HCT116 (cell line): Measurements from ENCODE around the gene TNFAIP3. TPM values are rescaled to one million over a fixed set of nuclear protein-coding genes. Genes with fewer than 3 reads are reported as not detected.

Experiments used
- ATAC-seq: fragments of 200-7000 bp; cut with Tn5 transposase; 2 replicates; pipeline ENCODE4 v1.9.1; 2020; ENCODE audit warnings: mild to moderate bottlenecking, moderate library complexity
- BruUV-seq: library from RNA; stranded (reverse); fragments of 400-500 nt; replicated peaks from 2 replicates; lab custom pipeline; 2021; lab: Mats Ljungman, UMichigan
- CTCF ChIA-PET: fragments of 300-600 bp; sonication (Branson Sonifier 250); formaldehyde crosslinking; loops from one replicate; lab custom pipeline; 2021; ENCODE audit warnings: antibody characterized with exemption; lab: Charles Lee
- POLR2A ChIA-PET: fragments of 300-600, 350-600 bp; sonication (Branson Sonifier 250); formaldehyde crosslinking; loops from one replicate; lab custom pipeline; 2021; ENCODE audit warnings: antibody characterized with exemption; lab: Charles Lee
- RAD21 ChIA-PET, 2 experiments: fragments of 300-600 bp; sonication (Branson Sonifier 250); formaldehyde crosslinking; loops; one replicate each; lab custom pipeline; 2023; ENCODE audit warnings: low total read pairs in 2 of 2; ENCODE audit not compliant: uncharacterized antibody in 2 of 2, unreplicated experiment in 2 of 2, low non-redundant PET in 1 of 2; lab: Charles Lee
- DNase-seq: peaks from one replicate; pipeline ENCODE4 v3.0.0-alpha.2; 2010; ENCODE audit warnings: low read depth, low spot score
- H2AFZ ChIP-seq: fragments of 200-600 bp; shearing (Covaris generic), sonication (generic); 2 replicates; pipeline ENCODE4 v1.6.1; 2017; ENCODE audit warnings: low read depth, mixed run types, mixed read lengths, antibody characterized with exemption, low read length; ENCODE audit not compliant: poor library complexity, severe bottlenecking
- H3K27ac ChIP-seq: 2 replicates; pipeline ENCODE4 v1.5.1; 2012; ENCODE audit warnings: low read depth, low read length
- H3K27me3 ChIP-seq: fragments of 200-600 bp; sonication (generic); 2 replicates; pipeline ENCODE4 v1.6.1; 2016; ENCODE audit warnings: mixed run types, low read length, mixed read lengths; ENCODE audit not compliant: insufficient read depth
- H3K36me3 ChIP-seq, 2 experiments: fragments of 200-500 bp in 1 of 2; fragments of 200-600 bp in 1 of 2; sonication (Bioruptor generic) in 1 of 2; sonication (generic) in 1 of 2; 2 replicates each; pipeline versions ENCODE4 v1.5.1 to v1.6.1; 2014 to 2016; ENCODE audit warnings: low read length in 2 of 2, inconsistent platforms in 1 of 2, mixed read lengths in 1 of 2, mixed run types in 1 of 2; ENCODE audit not compliant: insufficient read depth in 2 of 2, control insufficient read depth in 1 of 2
- H3K4me1 ChIP-seq, 2 experiments: fragments of 200-600 bp in 1 of 2; sonication (generic) in 1 of 2; 2 replicates each; pipeline versions ENCODE4 v1.5.1 to v1.6.1; 2012 to 2017; ENCODE audit warnings: low read length in 2 of 2, inconsistent platforms in 1 of 2, mild to moderate bottlenecking in 1 of 2, mixed read lengths in 1 of 2, mixed run types in 1 of 2, moderate library complexity in 1 of 2; ENCODE audit not compliant: insufficient read depth in 2 of 2, control insufficient read depth in 1 of 2
- H3K4me2 ChIP-seq: fragments of 200-600 bp; sonication (generic); 2 replicates; pipeline ENCODE4 v1.6.1; 2017; ENCODE audit warnings: mixed run types, low read length, mixed read lengths
- H3K4me3 ChIP-seq, 2 experiments: fragments of 200-600 bp in 1 of 2; sonication (generic) in 1 of 2; replicated peaks in 1 of 2; 2 replicates each; pipeline ENCODE4 v1.5.1; 2011 to 2016; ENCODE audit warnings: low read length in 2 of 2, control low read depth in 1 of 2, low read depth in 1 of 2, mild to moderate bottlenecking in 1 of 2, mixed read lengths in 1 of 2, mixed run types in 1 of 2
- H3K79me2 ChIP-seq: fragments of 200-600 bp; sonication (generic); 2 replicates; pipeline ENCODE4 v1.6.1; 2017; ENCODE audit warnings: mild to moderate bottlenecking, mixed run types, low read length, moderate library complexity, mixed read lengths; ENCODE audit not compliant: insufficient read depth
- H3K9ac ChIP-seq: fragments of 200-600 bp; sonication (generic); 2 replicates; pipeline ENCODE4 v1.6.1; 2016; ENCODE audit warnings: low read length, mixed read lengths
- H3K9me2 ChIP-seq: fragments of 200-600 bp; sonication (generic), shearing (Covaris generic); 2 replicates; pipeline ENCODE4 v1.6.1; 2017; ENCODE audit warnings: mixed run types, mild to moderate bottlenecking, moderate library complexity; ENCODE audit not compliant: insufficient read depth
- H3K9me3 ChIP-seq, 2 experiments: fragments of 200-500 bp in 1 of 2; fragments of 200-600 bp in 1 of 2; sonication (Bioruptor generic) in 1 of 2; sonication (generic) in 1 of 2; 2 replicates each; pipeline ENCODE4 v1.6.1; 2014 to 2017; ENCODE audit warnings: low read length in 2 of 2, mixed read lengths in 2 of 2, inconsistent platforms in 1 of 2, low read depth in 1 of 2, mild to moderate bottlenecking in 1 of 2, mixed run types in 1 of 2, moderate library complexity in 1 of 2; ENCODE audit not compliant: control insufficient read depth in 1 of 2, insufficient read depth in 1 of 2
- H4K20me1 ChIP-seq: fragments of 200-600 bp; sonication (generic), shearing (Covaris generic); 2 replicates; pipeline ENCODE4 v1.6.1; 2017; ENCODE audit warnings: mixed run types, mild to moderate bottlenecking, moderate library complexity; ENCODE audit not compliant: insufficient read depth
- ATF3 ChIP-seq: IDR thresholded peaks from 2 replicates; pipeline ENCODE4 v1.6.1; 2012
- CBX3 ChIP-seq: IDR thresholded peaks from 2 replicates; pipeline ENCODE4 v1.6.1; 2012; ENCODE audit warnings: low read depth
- CEBPB ChIP-seq: IDR thresholded peaks from 2 replicates; pipeline ENCODE4 v1.6.1; 2012; ENCODE audit warnings: low read depth
- RAD21 ChIP-seq: IDR thresholded peaks from 2 replicates; pipeline ENCODE4 v1.6.1; 2012; ENCODE audit warnings: low read depth, mild to moderate bottlenecking
- SRF ChIP-seq: IDR thresholded peaks from 2 replicates; pipeline ENCODE4 v1.6.1; 2012; ENCODE audit warnings: low read depth
- intact Hi-C: fragments of 100-400 bp; cut with micrococcal nuclease; formaldehyde crosslinking; loops from 2 replicates; pipeline ENCODE4 v1.10.0; 2022
- total RNA-seq: library from RNA; stranded (reverse); gene quantifications from one replicate; pipeline ENCODE4 v1.2.1, GENCODE V29; 2021; ENCODE audit not compliant: unreplicated experiment
- TF ChIP-seq, protein P1 (sequence below): IDR thresholded peaks from 2 replicates; pipeline ENCODE4 v1.6.1; 2012; ENCODE audit warnings: low read depth

Gene TNFAIP3
- total RNA-seq, 1 experiment from 2014 or later: 4.4 TPM

DNA sequence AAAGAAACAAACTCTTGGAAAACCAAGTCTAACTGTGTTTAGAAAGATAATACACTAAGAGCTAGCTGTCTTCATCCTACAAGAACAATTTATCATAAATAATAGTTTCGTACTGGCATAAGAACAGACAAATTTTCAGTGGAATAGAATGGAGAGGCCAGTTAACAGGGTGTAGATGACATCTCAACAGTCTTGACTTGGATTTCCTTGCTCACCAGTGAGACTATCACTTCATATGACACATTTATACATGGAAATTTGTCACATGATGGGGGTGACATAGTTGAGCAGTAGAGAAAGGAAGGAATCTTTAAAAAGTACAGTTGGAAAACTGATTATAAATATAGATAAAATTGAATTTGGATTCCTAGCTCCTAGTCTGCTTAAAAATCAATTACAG lies 35.6 kb downstream of the TNFAIP3 start:
- BruUV-seq: no TSS peak
- CTCF ChIA-PET: no interaction called here

More for the DNA sequence above, 35.6 kb downstream of the TNFAIP3 start:
- H3K9me2 ChIP-seq: no peaks in the 10 kb centered on the region
- H3K27ac ChIP-seq: no peak overlapping the region
- intact Hi-C loops: no loop called here
- H3K9ac ChIP-seq: no peak overlapping the region
- TF ChIP-seq, protein P1, sequence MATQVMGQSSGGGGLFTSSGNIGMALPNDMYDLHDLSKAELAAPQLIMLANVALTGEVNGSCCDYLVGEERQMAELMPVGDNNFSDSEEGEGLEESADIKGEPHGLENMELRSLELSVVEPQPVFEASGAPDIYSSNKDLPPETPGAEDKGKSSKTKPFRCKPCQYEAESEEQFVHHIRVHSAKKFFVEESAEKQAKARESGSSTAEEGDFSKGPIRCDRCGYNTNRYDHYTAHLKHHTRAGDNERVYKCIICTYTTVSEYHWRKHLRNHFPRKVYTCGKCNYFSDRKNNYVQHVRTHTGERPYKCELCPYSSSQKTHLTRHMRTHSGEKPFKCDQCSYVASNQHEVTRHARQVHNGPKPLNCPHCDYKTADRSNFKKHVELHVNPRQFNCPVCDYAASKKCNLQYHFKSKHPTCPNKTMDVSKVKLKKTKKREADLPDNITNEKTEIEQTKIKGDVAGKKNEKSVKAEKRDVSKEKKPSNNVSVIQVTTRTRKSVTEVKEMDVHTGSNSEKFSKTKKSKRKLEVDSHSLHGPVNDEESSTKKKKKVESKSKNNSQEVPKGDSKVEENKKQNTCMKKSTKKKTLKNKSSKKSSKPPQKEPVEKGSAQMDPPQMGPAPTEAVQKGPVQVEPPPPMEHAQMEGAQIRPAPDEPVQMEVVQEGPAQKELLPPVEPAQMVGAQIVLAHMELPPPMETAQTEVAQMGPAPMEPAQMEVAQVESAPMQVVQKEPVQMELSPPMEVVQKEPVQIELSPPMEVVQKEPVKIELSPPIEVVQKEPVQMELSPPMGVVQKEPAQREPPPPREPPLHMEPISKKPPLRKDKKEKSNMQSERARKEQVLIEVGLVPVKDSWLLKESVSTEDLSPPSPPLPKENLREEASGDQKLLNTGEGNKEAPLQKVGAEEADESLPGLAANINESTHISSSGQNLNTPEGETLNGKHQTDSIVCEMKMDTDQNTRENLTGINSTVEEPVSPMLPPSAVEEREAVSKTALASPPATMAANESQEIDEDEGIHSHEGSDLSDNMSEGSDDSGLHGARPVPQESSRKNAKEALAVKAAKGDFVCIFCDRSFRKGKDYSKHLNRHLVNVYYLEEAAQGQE: no peak
- no peak for TF ChIP-seq ATF3
- no peak for TF ChIP-seq CEBPB
- no peak for TF ChIP-seq CBX3
- TF ChIP-seq RAD21: no peak
- TF ChIP-seq SRF: no peak
- ChIA-PET RAD21 (no interaction called here), POLR2A (no interaction called here)
- no peak for ATAC-seq
- no peaks in the 10 kb centered on the region for H4K20me1 ChIP-seq
- H3K4me2 ChIP-seq: no peak overlapping the region
- H2AFZ ChIP-seq: peak overlapping the region; percentile 40
- no peak for DNase-seq
- H3K9me3 ChIP-seq: no peaks in the 10 kb centered on the region
- H3K36me3 ChIP-seq: no peaks in the 10 kb centered on the region
- no peaks in the 10 kb centered on the region for H3K4me1 ChIP-seq
- H3K79me2 ChIP-seq: no peaks in the 10 kb centered on the region
- H3K27me3 ChIP-seq: no peaks in the 10 kb centered on the region
- no peak overlapping the region for H3K4me3 ChIP-seq
